Cardiac fibroblast (primary cell): Measurements from ENCODE around the gene TEX2.
"Not testable (repeated sequence)": the region's sequence is repeated elsewhere in the genome, so short reads cannot be mapped to it uniquely, and the experiment has no call there.

Experiments used
- DNase-seq, 2 donors: peaks; one replicate each; pipeline versions ENCODE4 v3.0.0 to v3.0.0-alpha.2; 2010; ENCODE audit warnings: low read depth in 2 of 2
- H3K4me3 ChIP-seq, 2 donors: replicated peaks in 1 of 2; 1 replicate in 1 of 2; 2 replicates in 1 of 2; pipeline ENCODE4 v1.5.1; 2011; ENCODE audit warnings: low read depth in 2 of 2, low read length in 2 of 2, mild to moderate bottlenecking in 2 of 2, moderate library complexity in 1 of 2
- TF ChIP-seq, protein P1 (sequence below): IDR thresholded peaks from one replicate; pipeline ENCODE4 v1.5.1; 2011; ENCODE audit warnings: low read depth, mild to moderate bottlenecking, low read length, inconsistent platforms

TEX2 gene

DNA sequence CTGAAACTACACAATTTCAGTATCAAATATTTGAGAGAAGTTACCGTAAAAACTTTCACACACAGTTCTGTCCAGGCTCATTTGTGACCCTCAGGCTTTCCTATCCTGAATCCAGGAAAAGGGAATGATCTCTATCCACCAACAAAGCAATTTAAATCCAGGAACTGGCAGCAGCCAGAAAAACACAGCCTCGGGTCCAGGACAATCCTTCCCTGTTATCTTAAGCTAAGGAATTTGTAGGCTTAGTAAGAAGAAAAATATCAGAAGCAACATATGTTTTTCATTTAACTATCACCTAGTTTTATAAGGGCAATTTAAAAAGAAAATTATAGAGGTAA lies 47.1 kb downstream of the TEX2 start:
- TF ChIP-seq, protein P1, sequence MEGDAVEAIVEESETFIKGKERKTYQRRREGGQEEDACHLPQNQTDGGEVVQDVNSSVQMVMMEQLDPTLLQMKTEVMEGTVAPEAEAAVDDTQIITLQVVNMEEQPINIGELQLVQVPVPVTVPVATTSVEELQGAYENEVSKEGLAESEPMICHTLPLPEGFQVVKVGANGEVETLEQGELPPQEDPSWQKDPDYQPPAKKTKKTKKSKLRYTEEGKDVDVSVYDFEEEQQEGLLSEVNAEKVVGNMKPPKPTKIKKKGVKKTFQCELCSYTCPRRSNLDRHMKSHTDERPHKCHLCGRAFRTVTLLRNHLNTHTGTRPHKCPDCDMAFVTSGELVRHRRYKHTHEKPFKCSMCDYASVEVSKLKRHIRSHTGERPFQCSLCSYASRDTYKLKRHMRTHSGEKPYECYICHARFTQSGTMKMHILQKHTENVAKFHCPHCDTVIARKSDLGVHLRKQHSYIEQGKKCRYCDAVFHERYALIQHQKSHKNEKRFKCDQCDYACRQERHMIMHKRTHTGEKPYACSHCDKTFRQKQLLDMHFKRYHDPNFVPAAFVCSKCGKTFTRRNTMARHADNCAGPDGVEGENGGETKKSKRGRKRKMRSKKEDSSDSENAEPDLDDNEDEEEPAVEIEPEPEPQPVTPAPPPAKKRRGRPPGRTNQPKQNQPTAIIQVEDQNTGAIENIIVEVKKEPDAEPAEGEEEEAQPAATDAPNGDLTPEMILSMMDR: no peak
- H3K4me3 ChIP-seq: no peak overlapping the region
- peak; percentile 60 to 75 for DNase-seq

DNA sequence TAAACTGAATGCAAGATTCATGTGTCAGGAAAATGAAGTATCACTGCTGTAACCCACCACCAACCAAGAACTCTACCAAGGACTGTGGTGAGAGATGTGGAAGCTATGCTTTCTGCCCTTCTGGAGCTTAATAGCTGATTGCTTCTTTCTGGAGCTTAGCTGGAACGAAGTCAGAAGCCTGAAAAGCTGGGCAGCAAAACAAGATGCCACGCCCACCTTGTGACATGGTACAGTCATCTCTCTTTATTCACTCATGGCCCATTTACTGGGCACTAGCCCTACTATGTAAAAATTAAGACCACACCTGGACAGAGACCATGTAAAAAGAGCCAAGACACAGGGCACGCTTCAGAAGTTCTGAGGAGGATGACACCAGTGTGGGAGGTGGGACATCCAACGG lies 48.1 kb downstream of the TEX2 start:
- no peak for DNase-seq
- TF ChIP-seq, protein P1: no peak

DNA sequence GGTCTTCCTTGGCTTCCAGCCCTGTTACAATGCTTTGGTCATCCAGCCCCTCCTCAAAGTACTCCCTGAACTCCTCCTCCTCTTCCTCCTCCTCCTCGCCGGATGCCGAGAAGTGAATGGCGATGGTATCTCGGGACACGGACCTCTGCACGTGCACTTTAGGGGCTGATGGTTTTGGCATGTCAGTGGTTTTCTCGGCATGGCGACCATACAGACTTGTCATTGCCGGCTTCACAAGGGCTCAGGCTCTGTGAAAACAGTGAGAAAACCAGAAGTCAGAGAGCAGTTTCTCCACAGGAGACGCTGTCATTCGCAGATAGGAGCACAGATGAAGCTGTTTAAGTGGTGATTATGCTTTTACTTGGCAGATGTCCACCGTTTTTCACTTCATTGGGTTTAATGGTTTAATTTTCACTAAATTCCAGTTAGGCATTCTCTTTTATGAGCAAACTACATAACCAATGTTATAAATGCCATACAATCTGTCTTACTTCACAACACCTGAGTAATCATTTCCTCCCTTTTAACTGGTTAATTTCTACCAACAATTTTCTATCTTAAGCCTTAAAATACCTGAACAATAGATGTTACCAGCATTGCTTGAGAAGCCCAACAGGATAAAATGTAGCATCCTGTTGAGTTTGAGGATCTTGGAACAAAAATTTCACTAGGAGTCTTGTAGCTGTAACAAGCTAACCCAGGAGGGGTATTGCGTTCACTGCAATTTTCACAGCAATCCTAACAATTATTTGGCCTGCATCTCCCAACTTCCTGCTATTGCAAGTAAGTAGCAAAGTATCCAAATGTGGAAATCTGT lies 48.9 kb downstream of the TEX2 start:
- no peak overlapping the region for H3K4me3 ChIP-seq
- peak in 1 of 2 donors; percentile 22 for DNase-seq
- TF ChIP-seq, protein P1: no peak

More for the DNA sequence above, 48.1 kb downstream of the TEX2 start:
- no peak overlapping the region for H3K4me3 ChIP-seq

DNA sequence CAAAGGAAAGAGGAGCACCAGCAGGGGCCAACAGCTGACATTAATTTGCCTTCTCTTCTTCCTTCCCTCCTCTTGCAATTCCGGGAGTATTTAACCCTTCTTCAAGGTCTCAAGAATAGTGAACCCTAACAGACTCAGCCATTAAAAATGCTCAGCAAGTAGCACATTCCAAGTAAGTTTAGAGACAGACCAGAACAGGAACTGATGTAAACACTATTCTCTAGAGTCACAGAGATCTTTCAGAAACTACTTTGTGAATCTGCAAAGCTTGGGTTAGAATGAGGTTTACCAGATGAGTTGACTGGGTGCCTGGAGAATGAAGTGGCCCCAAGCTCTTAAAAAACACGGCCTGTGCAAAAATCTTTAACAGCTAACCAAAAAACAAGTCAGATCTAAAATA lies 50.9 kb downstream of the TEX2 start:
- TF ChIP-seq, protein P1: no peak
- no peak overlapping the region for H3K4me3 ChIP-seq
- DNase-seq: peak; percentile 34 to 60

DNA sequence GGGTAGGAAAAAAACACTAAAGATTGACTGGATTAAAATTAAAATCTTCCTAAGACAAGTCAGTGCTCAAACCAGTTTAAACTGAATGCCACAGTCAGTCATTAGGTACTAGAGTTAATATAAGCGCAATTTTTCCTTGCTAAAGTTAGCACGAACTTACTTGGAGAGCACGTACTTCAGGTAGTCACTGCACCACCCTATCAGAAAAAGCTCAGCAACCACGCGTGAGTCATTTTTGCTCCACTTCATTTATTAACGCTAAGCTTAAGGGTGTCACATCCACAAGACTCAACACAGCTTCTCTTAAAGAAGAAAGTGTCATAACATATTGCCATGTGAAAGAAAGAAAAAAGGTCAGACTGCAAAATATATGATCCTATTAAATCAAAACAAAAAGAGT lies 53.1 kb downstream of the TEX2 start:
- no peak overlapping the region for H3K4me3 ChIP-seq
- DNase-seq: no peak
- TF ChIP-seq, protein P1: no peak

DNA sequence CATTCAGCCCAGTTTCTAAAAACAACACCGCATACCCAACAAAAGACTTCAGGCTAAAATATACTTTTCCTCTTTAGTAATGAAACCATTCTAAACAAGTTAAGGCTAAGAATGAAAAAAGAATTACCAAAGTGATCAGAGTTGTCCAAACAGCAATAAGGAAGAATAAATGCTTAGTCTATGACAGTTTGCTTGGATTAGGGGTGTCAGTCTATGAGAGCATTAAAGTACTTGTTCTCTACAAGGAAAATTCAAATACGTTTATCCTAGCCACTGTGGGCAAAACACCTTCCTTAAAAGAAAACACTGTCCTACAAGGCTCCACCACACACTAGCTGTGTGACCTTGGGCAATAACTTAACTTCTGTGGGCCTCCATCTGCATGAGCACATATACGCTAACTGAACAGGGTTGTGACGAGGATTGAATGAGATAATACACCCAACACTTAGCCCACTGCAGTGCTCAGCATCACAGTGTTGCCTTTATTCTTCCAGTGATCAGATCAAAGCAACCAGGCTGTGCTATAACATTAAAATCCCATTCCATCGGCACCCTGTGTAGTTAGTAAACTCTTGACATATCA lies 53.6 kb downstream of the TEX2 start:
- DNase-seq: no peak
- TF ChIP-seq, protein P1: no peak
- H3K4me3 ChIP-seq: no peak overlapping the region

DNA sequence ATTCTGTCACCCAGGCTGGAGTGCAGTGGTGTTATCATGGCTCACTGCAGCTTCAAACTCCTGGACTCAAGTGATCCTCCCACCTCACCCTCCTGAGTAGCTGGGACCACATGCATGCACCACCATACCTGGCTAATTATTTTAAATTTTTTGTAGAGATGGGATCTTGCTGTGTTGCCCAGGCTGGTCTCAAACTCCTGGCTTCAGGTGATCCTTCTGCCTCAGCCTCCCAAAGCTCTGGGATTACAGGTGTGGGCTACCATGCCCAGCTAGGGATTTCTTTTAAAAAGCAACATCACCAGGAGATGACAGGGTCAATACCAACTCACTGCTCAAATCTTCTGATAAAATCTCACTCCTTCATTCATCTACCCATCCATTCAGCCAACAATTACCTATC lies 54.4 kb downstream of the TEX2 start:
- not testable (repeated sequence) for H3K4me3 ChIP-seq, DNase-seq
